ENCODE results near the gene MND1.
A peak's percentile ranks its signal among the peaks of the same experiment; 100 is the strongest.

MND1 gene

DNA sequence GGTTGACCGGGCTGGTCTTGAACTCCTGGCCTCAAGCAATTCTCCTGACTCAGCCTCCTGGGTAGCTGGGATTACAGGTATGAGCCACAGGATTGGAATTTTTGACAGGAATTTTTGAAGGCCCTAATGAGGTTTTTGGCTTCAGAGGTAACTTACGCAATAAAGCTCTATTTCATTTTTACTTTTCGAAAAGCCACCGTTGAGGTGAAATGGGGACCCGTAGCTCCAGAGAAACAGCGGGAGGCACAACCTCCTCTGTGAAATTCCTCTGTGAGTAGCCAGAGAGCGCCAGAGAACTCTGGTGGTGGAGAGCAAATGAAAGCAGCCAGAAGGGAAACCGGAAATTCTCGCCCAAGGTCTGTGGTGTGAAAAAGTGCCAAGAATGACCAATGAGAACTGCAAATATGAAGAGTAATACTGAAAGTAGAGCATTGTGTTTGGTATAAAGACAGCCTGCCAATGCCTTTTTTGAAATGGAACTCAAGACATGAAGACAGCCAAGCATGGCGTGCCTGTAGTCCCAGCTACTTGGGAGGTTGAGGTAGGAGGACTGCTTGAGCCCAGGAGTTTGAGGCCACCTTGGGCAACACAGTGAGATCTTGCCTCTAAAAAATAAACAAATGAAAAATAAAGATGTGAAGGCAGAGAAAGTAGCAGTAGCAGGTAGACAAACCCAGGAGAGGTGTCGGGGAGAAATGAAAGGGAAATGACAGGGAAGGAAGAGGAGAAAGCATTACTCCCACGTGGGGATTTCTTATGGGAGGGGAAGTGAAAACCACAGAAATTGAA, 88.7 kb downstream of the MND1 start:
- peak; percentile 66; the same call in 2 of the 3 replicates for ATAC-seq
- TF ChIP-seq TCF4 (CRISPR knock-in tag; IDR thresholded peaks at IDR 0.05; ENCODE audit: borderline replicate concordance), result no peak
- no peak for TF ChIP-seq ZNF8 (CRISPR knock-in tag; IDR thresholded peaks at IDR 0.05)
- TF ChIP-seq, protein P1, sequence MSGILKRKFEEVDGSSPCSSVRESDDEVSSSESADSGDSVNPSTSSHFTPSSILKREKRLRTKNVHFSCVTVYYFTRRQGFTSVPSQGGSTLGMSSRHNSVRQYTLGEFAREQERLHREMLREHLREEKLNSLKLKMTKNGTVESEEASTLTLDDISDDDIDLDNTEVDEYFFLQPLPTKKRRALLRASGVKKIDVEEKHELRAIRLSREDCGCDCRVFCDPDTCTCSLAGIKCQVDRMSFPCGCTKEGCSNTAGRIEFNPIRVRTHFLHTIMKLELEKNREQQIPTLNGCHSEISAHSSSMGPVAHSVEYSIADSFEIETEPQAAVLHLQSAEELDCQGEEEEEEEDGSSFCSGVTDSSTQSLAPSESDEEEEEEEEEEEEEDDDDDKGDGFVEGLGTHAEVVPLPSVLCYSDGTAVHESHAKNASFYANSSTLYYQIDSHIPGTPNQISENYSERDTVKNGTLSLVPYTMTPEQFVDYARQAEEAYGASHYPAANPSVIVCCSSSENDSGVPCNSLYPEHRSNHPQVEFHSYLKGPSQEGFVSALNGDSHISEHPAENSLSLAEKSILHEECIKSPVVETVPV (CRISPR knock-in tag; IDR thresholded peaks at IDR 0.05), result no peak
- TF ChIP-seq GLIS3 (CRISPR knock-in tag; IDR thresholded peaks at IDR 0.05), result no peak
- TF ChIP-seq RARB (CRISPR knock-in tag; IDR thresholded peaks at IDR 0.05), result no peak
- TF ChIP-seq OSR1 (CRISPR knock-in tag; IDR thresholded peaks at IDR 0.05), result no peak
- TF ChIP-seq ZFP3 (CRISPR knock-in tag; IDR thresholded peaks at IDR 0.05), result no peak
- TF ChIP-seq ISL1 (CRISPR knock-in tag; IDR thresholded peaks at IDR 0.05), result no peak
- no peak for TF ChIP-seq PPARA (CRISPR knock-in tag; IDR thresholded peaks at IDR 0.05; ENCODE audit: borderline replicate concordance)
- no peak for TF ChIP-seq ZNF70 (CRISPR knock-in tag; IDR thresholded peaks at IDR 0.05)
- TF ChIP-seq, protein P2, sequence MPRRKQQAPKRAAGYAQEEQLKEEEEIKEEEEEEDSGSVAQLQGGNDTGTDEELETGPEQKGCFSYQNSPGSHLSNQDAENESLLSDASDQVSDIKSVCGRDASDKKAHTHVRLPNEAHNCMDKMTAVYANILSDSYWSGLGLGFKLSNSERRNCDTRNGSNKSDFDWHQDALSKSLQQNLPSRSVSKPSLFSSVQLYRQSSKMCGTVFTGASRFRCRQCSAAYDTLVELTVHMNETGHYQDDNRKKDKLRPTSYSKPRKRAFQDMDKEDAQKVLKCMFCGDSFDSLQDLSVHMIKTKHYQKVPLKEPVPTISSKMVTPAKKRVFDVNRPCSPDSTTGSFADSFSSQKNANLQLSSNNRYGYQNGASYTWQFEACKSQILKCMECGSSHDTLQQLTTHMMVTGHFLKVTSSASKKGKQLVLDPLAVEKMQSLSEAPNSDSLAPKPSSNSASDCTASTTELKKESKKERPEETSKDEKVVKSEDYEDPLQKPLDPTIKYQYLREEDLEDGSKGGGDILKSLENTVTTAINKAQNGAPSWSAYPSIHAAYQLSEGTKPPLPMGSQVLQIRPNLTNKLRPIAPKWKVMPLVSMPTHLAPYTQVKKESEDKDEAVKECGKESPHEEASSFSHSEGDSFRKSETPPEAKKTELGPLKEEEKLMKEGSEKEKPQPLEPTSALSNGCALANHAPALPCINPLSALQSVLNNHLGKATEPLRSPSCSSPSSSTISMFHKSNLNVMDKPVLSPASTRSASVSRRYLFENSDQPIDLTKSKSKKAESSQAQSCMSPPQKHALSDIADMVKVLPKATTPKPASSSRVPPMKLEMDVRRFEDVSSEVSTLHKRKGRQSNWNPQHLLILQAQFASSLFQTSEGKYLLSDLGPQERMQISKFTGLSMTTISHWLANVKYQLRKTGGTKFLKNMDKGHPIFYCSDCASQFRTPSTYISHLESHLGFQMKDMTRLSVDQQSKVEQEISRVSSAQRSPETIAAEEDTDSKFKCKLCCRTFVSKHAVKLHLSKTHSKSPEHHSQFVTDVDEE (CRISPR knock-in tag; IDR thresholded peaks at IDR 0.05), result no peak
- no peak for TF ChIP-seq TOX (CRISPR knock-in tag; IDR thresholded peaks at IDR 0.05; ENCODE audit: borderline replicate concordance)

DNA sequence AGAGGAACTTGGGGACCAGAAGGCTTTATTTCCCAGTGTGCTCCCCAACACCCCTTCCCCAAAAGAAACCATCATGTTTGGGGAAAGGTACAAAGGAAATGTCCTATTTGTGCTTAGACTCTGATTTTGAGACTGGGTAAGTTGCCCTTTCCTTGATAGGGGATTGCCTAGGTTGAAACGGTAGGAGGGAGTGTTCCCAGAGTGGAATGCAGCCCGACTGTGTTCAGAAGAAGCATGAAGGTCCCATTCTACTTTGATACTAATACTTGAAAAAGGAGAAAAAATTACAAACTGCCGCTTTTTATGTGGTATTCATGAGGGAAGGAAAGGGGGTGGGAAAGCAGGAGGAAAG, 89.2 kb downstream of the MND1 start:
- ATAC-seq, result no peak
- TF ChIP-seq ZNF70 (CRISPR knock-in tag; IDR thresholded peaks at IDR 0.05) (no peak), CSDC2 (CRISPR knock-in tag; IDR thresholded peaks at IDR 0.05) (no peak), ZC3H10 (CRISPR knock-in tag; IDR thresholded peaks at IDR 0.05) (no peak), ISL1 (CRISPR knock-in tag; IDR thresholded peaks at IDR 0.05) (no peak), ZNF565 (CRISPR knock-in tag; conservative IDR thresholded peaks at IDR 0.05; ENCODE audit: low read depth) (no peak), ZFP3 (CRISPR knock-in tag; IDR thresholded peaks at IDR 0.05) (no peak), OSR1 (CRISPR knock-in tag; IDR thresholded peaks at IDR 0.05) (no peak), SNAI2 (CRISPR knock-in tag; IDR thresholded peaks at IDR 0.05) (no peak), ZNF8 (CRISPR knock-in tag; IDR thresholded peaks at IDR 0.05) (no peak)
- TF ChIP-seq, protein P2 (CRISPR knock-in tag; IDR thresholded peaks at IDR 0.05), result no peak
- TF ChIP-seq, protein P1 (CRISPR knock-in tag; IDR thresholded peaks at IDR 0.05), result no peak
- TF ChIP-seq, protein P3, sequence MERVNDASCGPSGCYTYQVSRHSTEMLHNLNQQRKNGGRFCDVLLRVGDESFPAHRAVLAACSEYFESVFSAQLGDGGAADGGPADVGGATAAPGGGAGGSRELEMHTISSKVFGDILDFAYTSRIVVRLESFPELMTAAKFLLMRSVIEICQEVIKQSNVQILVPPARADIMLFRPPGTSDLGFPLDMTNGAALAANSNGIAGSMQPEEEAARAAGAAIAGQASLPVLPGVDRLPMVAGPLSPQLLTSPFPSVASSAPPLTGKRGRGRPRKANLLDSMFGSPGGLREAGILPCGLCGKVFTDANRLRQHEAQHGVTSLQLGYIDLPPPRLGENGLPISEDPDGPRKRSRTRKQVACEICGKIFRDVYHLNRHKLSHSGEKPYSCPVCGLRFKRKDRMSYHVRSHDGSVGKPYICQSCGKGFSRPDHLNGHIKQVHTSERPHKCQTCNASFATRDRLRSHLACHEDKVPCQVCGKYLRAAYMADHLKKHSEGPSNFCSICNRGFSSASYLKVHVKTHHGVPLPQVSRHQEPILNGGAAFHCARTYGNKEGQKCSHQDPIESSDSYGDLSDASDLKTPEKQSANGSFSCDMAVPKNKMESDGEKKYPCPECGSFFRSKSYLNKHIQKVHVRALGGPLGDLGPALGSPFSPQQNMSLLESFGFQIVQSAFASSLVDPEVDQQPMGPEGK (CRISPR knock-in tag; IDR thresholded peaks at IDR 0.05; ENCODE audit: borderline replicate concordance), result no peak

DNA sequence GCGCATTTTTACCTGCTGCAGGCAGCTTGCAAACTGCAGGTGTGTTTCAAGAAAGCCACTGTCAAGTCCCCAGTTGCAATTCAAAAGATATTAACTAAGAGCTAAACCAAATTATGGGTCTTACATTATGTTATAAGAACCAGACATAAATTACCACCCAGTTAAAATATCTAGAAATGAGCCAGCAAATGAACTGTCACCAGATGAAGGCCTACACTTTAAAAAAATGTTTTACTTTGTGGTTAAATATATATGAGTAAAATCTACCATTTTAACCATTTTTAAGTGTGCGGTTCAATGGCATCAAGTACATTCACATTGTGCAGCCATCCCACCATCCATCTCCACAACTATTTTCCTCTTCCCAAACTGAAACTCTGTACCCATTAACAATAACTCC, 89.7 kb downstream of the MND1 start:
- no peak for ATAC-seq
- no peak for TF ChIP-seq OSR1 (CRISPR knock-in tag; IDR thresholded peaks at IDR 0.05)
- TF ChIP-seq, protein P4, sequence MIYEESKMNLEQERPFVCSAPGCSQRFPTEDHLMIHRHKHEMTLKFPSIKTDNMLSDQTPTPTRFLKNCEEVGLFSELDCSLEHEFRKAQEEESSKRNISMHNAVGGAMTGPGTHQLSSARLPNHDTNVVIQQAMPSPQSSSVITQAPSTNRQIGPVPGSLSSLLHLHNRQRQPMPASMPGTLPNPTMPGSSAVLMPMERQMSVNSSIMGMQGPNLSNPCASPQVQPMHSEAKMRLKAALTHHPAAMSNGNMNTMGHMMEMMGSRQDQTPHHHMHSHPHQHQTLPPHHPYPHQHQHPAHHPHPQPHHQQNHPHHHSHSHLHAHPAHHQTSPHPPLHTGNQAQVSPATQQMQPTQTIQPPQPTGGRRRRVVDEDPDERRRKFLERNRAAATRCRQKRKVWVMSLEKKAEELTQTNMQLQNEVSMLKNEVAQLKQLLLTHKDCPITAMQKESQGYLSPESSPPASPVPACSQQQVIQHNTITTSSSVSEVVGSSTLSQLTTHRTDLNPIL (CRISPR knock-in tag; IDR thresholded peaks at IDR 0.05; ENCODE audit: low read depth), result no peak
- TF ChIP-seq, protein P3 (CRISPR knock-in tag; IDR thresholded peaks at IDR 0.05; ENCODE audit: borderline replicate concordance), result no peak
- no peak for TF ChIP-seq ZNF8 (CRISPR knock-in tag; IDR thresholded peaks at IDR 0.05)
- no peak for TF ChIP-seq ISL1 (CRISPR knock-in tag; IDR thresholded peaks at IDR 0.05)
- TF ChIP-seq, protein P5, sequence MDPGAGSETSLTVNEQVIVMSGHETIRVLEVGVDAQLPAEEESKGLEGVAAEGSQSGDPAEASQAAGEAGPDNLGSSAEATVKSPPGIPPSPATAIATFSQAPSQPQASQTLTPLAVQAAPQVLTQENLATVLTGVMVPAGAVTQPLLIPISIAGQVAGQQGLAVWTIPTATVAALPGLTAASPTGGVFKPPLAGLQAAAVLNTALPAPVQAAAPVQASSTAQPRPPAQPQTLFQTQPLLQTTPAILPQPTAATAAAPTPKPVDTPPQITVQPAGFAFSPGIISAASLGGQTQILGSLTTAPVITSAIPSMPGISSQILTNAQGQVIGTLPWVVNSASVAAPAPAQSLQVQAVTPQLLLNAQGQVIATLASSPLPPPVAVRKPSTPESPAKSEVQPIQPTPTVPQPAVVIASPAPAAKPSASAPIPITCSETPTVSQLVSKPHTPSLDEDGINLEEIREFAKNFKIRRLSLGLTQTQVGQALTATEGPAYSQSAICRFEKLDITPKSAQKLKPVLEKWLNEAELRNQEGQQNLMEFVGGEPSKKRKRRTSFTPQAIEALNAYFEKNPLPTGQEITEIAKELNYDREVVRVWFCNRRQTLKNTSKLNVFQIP (CRISPR knock-in tag; IDR thresholded peaks at IDR 0.05; ENCODE audit: borderline replicate concordance, low read depth), result no peak
- no peak for TF ChIP-seq PPARA (CRISPR knock-in tag; IDR thresholded peaks at IDR 0.05; ENCODE audit: borderline replicate concordance)
- TF ChIP-seq ZFP3 (CRISPR knock-in tag; IDR thresholded peaks at IDR 0.05), result no peak
